Gastrocnemius medialis (tissue), 4 donors: Measurements from ENCODE around the gene RPS6KB1. TPM values are rescaled to one million over a fixed set of nuclear protein-coding genes. Genes with fewer than 3 reads are reported as not detected.
"Not testable (repeated sequence)": the region's sequence is repeated elsewhere in the genome, so short reads cannot be mapped to it uniquely, and the experiment has no call there.

ENCODE experiments used
- ATAC-seq, 2 donors: fragments of 150-250 bp; one replicate each; pipeline ENCODE4 v1.9.1; 2016
- DNase-seq, 2 donors: peaks; one replicate each; pipeline ENCODE4 v3.0.0-alpha.2; 2019
- H3K27ac ChIP-seq, 4 donors: fragments of 200-600 bp; sonication (generic); 1 replicate in 1 of 4; 2 replicates in 3 of 4; pipeline ENCODE4 v1.5.1; 2016 to 2018; ENCODE audit warnings: mild to moderate bottlenecking in 2 of 4, moderate library complexity in 1 of 4
- H3K27me3 ChIP-seq, 3 donors: fragments of 200-600 bp; sonication (generic) in 2 of 3; 1 replicate in 1 of 3; 2 replicates in 2 of 3; pipeline versions ENCODE4 v1.5.1 to v1.6.0; 2016 to 2019; ENCODE audit warnings: mild to moderate bottlenecking in 1 of 3, moderate library complexity in 1 of 3
- H3K36me3 ChIP-seq, 2 donors: fragments of 200-600 bp; sonication (generic) in 1 of 2; one replicate each; pipeline ENCODE4 v1.5.1; 2017 to 2018
- H3K4me1 ChIP-seq, 2 donors: fragments of 200-600 bp; sonication (generic) in 1 of 2; one replicate each; pipeline ENCODE4 v1.5.1; 2016 to 2017; ENCODE audit warnings: mild to moderate bottlenecking in 2 of 2
- H3K4me3 ChIP-seq, 4 donors: fragments of 200-600 bp; sonication (generic) in 3 of 4; 1 replicate in 1 of 4; 2 replicates in 3 of 4; pipeline ENCODE4 v1.5.1; 2016 to 2019; ENCODE audit warnings: mild to moderate bottlenecking in 2 of 4
- H3K9me3 ChIP-seq, 3 donors: fragments of 200-600 bp; sonication (generic) in 2 of 3; 1 replicate in 1 of 3; 2 replicates in 2 of 3; pipeline ENCODE4 v1.5.1; 2016 to 2019
- CTCF ChIP-seq, 5 experiments: fragments of 450-650 bp in 3 of 5; fragments of 200-600 bp in 2 of 5; sonication (generic) in 2 of 5; IDR thresholded peaks in 4 of 5; conservative IDR thresholded peaks in 1 of 5; 1 replicate in 4 of 5; 2 replicates in 1 of 5; pipeline ENCODE4 v1.5.1; 2016 to 2019; ENCODE audit warnings: antibody characterized with exemption in 5 of 5, mild to moderate bottlenecking in 3 of 5, moderate library complexity in 3 of 5
- POLR2A ChIP-seq, 2 donors: fragments of 450-650 bp; IDR thresholded peaks; one replicate each; pipeline ENCODE4 v1.6.1; 2017; ENCODE audit warnings: antibody characterized with exemption in 2 of 2, mild to moderate bottlenecking in 2 of 2, moderate library complexity in 2 of 2
- in situ Hi-C, 4 donors: fragments of 200-750 bp; cut with MboI; loops; one replicate each; pipeline versions ENCODE4 v1.15.0 to v1.8.0; 2017; ENCODE audit warnings: low sequenced_read_pairs in 4 of 4
- intact Hi-C: fragments of 100-400 bp; cut with DNase I; formaldehyde crosslinking; loops from one replicate; pipeline ENCODE4 v1.15.1; 2023; ENCODE audit warnings: low total_unique reads
- total RNA-seq, 4 donors: library from RNA; depleted of rRNA; stranded (reverse); fragments of >200 nt; gene quantifications; one replicate each; pipeline versions ENCODE4 v1.1.0 to v1.2.3, GENCODE V29; 2016

RPS6KB1 gene
- total RNA-seq, 4 donors from 2014 or later: 38.4 to 58.4 (median 41.6) TPM

DNA sequence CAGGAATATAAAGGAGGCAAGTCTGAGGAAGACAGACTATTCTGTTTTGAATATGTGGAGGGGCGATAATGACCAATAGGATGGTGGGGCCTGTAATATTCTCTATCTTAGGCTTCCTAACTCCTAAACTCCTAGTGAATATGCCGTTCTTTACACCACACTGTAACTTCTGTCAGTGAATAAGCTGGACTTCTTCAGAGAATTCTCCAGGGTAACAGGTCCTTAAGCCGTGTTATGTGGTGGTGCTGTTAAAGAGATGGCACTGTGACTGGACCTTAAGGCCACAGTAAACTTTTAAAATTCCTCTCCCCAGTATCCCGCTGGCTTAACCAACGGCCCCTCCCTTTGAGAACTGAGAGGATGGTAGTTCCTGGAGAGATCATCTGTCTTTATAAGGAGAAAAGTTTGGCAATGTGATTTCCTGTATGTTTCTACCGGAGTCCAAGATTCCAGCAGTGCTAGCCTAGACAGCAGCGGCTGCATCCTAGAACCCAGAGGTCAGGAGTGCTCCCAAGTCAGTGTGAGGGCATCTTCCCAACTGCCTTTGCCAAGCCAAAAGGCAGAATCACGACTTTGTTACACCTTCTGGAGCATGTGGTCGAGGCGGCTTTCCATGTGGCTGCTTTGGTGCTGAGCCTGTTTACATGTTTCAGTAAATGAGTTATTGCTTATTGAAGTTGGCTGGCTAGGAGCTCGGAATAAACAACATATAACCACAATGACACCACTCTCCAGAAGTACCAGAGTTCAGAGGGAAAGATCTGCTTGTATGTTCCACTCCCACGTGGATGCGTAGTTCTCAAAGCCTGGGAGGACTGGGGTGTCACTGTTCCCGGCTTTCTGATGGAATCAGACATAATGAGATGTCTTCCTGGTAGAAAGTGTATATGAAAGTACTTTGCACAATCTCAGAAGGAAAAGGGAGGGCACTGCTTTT lies 41.2 kb upstream of the RPS6KB1 start:
- no peak for DNase-seq
- Histone ChIP-seq H3K9me3 (no peaks in the 10 kb centered on the region), H3K4me1 (peaks cover 10 to 19% of the 10 kb centered on the region in 2 donors), H3K4me3 (no peak overlapping the region), H3K27me3 (no peaks in the 10 kb centered on the region), H3K27ac (peak overlapping the region; percentile 37 to 57 (median 56)), H3K36me3 (no peaks in the 10 kb centered on the region)
- TF ChIP-seq CTCF (IDR thresholded peaks at IDR 0.05 in 4 of 5, conservative IDR thresholded peaks at IDR 0.05 in 1 of 5) (no peak), POLR2A (IDR thresholded peaks at IDR 0.05) (no peak)
- intact Hi-C loops (no loop called here), in situ Hi-C loops (no loop called here)
- ATAC-seq: peak in 1 of 2 donors; percentile 42

- H3K27ac ChIP-seq: peak overlapping the region; percentile 34 to 57 (median 56)
- H3K36me3 ChIP-seq, intact Hi-C loops, H3K27me3 ChIP-seq, DNase-seq, H3K9me3 ChIP-seq, in situ Hi-C loops, H3K4me3 ChIP-seq, H3K4me1 ChIP-seq, ATAC-seq: not testable (repeated sequence)
These were observed 40.1 kb upstream of the RPS6KB1 start for GRCh38 chr17:59852847-59853167.

- H3K4me1 ChIP-seq: peaks cover 0 to 8% of the 10 kb centered on the region in 2 donors
- ATAC-seq: peak in 1 of 2 donors; percentile 12
- peak overlapping the region; percentile 13 to 57 (median 45) for H3K27ac ChIP-seq
These were observed 39.6 kb upstream of the RPS6KB1 start for GRCh38 chr17:59853168-59853918.

DNA sequence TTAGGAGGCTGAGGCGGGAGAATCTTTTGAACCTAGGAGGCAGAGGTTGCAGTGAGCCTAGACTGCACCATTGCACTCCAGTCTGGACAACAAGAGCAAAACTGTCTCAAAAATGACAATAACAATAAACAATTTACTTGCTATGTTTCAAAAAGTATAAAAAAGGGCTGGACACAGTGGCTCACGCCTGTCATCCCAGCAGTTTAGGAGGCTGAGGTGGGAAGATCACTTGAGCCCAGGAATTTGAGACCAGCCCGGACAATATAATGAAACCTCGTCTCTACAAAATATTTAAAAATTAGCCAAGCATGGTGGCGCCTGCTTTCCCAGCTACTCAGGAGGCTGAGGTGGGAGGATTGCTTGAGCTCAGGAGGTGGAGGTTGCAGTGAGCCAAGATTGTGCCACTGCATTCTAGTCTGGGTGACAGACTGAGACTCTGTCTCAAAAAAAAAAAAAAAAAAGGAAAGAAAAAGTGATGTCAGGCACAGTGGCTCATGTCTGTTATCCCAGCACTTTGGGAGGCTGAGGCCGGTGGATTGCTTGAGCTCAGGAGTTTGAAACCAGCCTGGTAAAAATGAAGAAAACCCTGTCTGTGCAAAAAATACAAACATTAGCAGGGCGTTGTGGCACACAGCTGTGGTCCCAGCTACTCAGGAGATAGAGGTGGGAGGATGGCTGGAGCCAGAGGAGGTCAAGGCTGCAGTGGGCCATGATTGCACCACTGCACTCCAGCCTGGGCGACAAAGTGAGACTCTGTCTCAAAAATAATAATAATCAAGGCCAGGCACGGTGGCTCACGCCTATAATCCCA lies 38.8 kb upstream of the RPS6KB1 start:
- DNase-seq, ATAC-seq, intact Hi-C loops, H3K9me3 ChIP-seq, H3K4me1 ChIP-seq, H3K36me3 ChIP-seq, H3K27me3 ChIP-seq, H3K4me3 ChIP-seq, in situ Hi-C loops: not testable (repeated sequence)
- peak overlapping the region in 3 of 4 donors; percentile 13 to 57 (median 56) for H3K27ac ChIP-seq

More at GRCh38 chr17:59853168-59853918, 39.6 kb upstream of the RPS6KB1 start:
- TF ChIP-seq POLR2A (IDR thresholded peaks at IDR 0.05): no peak
- peak in 3 of 5 experiments; percentile 5 to 30 (median 20) for TF ChIP-seq CTCF (IDR thresholded peaks at IDR 0.05 in 4 of 5, conservative IDR thresholded peaks at IDR 0.05 in 1 of 5)
- Histone ChIP-seq H3K4me3 (no peak overlapping the region), H3K9me3 (no peaks in the 10 kb centered on the region), H3K27me3 (no peaks in the 10 kb centered on the region), H3K36me3 (no peaks in the 10 kb centered on the region)
- in situ Hi-C loops: no loop called here
- intact Hi-C loops: no loop called here
- DNase-seq: no peak

DNA sequence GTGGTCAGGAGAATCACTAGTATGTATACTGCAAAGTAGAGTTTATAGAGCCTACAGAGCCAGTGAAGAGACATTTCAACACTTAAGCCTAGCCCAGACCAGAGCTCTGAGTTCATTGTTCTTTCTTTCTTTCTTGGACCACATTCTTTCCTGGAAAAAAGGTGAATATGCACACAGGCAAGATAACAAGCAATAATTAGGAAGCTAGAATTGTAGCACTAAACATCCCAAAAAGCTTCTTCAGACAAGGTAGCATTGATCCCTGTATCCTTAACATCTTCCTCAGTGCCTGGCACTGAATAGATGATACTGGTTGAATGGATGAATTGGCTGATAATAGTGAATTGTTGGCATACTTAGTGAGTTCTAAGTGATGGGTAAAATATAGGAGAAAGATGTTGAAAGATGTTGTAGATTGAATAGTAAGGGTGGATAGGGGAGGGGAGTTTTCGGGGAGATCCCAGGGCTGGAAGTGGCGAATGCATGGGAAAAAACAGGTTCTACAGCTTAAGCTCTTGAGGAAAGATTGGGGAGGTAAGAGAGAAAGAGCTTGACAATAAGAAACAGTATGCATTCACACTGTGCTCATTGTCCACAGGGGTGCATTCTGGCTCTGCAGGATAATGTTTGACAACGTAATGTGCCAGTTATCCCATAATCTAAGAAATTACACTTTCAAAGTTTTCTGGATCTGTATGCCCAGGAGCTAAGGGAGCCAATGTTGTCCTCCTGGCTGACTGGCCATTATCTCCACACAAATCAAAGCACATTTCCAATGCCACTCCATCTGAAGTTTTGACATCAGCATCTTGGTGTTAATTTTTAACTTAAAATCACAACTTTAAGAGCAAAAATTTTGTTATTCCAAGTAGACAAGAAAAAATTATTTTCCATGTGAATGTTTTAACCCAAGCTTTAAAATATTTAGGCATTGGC lies 35.8 kb upstream of the RPS6KB1 start:
- TF ChIP-seq CTCF (IDR thresholded peaks at IDR 0.05 in 4 of 5, conservative IDR thresholded peaks at IDR 0.05 in 1 of 5) (no peak), POLR2A (IDR thresholded peaks at IDR 0.05) (no peak)
- no peaks in the 10 kb centered on the region for H3K27me3 ChIP-seq
- no peak overlapping the region for H3K27ac ChIP-seq
- no peak for DNase-seq
- H3K4me1 ChIP-seq: peaks cover 0 to 1% of the 10 kb centered on the region in 2 donors
- no peaks in the 10 kb centered on the region for H3K9me3 ChIP-seq
- ATAC-seq: no peak
- in situ Hi-C loops: no loop called here
- H3K4me3 ChIP-seq: no peak overlapping the region
- intact Hi-C loops: no loop called here
- peaks cover 0 to 13% of the 10 kb centered on the region in 2 donors for H3K36me3 ChIP-seq
